ENCODE results near the gene RHOBTB3.

GRCh38 chr5:95794070-95794516 lies 63.0 kb downstream of the RHOBTB3 start:
- no peak for TF ChIP-seq CTCF (conservative IDR thresholded peaks at IDR 0.05 in 1 of 2, IDR thresholded peaks at IDR 0.05 in 1 of 2; ENCODE audit: low read depth in 1 of 2, low read length in 2 of 2)
- no peak for TF ChIP-seq EZH2 (IDR thresholded peaks at IDR 0.05; ENCODE audit: low read length, missing control alignments)

Measured in fibroblast of lung (primary cell).